Activated CD8-positive, alpha-beta memory T cell treated with anti-CD3 and anti-CD28 coated beads for 48 hours (primary cell): ENCODE measurements around the gene SART1.
A peak's percentile ranks its signal among the peaks of the same experiment; 100 is the strongest.

Source experiments
- DNase-seq, 3 experiments: peaks; one replicate each; pipeline ENCODE4 v3.0.0-alpha.2; 2020; ENCODE audit warnings: low read depth in 2 of 3, low spot score in 2 of 3

The SART1 gene, protein sequence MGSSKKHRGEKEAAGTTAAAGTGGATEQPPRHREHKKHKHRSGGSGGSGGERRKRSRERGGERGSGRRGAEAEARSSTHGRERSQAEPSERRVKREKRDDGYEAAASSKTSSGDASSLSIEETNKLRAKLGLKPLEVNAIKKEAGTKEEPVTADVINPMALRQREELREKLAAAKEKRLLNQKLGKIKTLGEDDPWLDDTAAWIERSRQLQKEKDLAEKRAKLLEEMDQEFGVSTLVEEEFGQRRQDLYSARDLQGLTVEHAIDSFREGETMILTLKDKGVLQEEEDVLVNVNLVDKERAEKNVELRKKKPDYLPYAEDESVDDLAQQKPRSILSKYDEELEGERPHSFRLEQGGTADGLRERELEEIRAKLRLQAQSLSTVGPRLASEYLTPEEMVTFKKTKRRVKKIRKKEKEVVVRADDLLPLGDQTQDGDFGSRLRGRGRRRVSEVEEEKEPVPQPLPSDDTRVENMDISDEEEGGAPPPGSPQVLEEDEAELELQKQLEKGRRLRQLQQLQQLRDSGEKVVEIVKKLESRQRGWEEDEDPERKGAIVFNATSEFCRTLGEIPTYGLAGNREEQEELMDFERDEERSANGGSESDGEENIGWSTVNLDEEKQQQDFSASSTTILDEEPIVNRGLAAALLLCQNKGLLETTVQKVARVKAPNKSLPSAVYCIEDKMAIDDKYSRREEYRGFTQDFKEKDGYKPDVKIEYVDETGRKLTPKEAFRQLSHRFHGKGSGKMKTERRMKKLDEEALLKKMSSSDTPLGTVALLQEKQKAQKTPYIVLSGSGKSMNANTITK

DNA sequence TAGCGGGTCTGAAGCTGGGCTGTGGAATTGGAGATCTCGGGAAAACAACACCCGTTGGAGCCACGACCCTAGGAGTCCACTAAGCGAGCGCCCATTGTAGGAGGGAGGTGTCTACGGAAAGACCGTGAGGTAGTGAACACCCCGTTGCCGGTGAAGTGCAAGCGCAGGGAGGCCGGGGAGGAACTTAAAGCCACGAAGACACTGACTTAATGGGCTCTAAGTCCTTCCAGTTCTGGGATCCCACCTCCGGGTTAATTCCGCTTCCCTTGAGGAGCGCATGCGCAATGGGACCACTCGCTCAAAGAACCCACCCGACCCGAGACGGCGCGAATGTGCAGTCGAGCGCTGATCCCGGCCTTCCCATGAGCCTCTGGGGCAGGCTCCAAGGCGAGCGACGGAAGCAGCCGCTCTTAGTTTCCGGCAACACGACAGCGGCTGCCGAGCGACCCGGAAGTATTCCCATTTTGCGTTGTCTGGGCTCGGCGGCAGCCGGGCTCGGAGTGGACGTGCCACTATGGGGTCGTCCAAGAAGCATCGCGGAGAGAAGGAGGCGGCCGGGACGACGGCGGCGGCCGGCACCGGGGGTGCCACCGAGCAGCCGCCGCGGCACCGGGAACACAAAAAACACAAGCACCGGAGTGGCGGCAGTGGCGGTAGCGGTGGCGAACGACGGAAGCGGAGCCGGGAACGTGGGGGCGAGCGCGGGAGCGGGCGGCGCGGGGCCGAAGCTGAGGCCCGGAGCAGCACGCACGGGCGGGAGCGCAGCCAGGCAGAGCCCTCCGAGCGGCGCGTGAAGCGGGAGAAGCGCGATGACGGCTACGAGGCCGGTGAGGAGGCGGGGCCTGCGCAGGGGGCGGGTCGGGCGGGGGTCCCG is at the start of gene SART1:
Gene SART1 (plus strand): TSS at position 468 of the 874 bp plus-strand sequence. CDS start 47 bp downstream, at position 515.
- peak; percentile 69 to 93 (median 92) for DNase-seq

DNA sequence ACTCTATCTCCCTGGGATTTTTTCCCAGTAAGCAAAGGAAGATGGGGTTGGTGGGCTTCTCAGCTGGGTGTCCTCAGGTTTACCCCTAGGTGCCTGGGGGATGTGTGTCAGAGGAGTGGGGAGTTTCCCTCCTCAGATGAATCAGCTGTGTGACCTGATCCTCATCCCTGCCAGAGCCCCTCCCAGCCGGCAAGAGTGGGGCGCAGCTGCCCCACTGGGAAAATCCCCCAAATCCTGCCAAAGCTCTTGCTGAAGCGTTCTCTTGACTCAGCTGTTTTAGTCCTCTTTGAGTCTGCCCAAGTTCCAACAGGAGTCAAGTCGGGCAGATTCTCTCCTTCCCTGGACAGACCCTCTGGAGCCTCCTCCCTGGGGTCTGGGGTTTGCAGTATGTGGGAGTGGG is 48.7 kb upstream of the SART1 start:
- no peak for DNase-seq

DNA sequence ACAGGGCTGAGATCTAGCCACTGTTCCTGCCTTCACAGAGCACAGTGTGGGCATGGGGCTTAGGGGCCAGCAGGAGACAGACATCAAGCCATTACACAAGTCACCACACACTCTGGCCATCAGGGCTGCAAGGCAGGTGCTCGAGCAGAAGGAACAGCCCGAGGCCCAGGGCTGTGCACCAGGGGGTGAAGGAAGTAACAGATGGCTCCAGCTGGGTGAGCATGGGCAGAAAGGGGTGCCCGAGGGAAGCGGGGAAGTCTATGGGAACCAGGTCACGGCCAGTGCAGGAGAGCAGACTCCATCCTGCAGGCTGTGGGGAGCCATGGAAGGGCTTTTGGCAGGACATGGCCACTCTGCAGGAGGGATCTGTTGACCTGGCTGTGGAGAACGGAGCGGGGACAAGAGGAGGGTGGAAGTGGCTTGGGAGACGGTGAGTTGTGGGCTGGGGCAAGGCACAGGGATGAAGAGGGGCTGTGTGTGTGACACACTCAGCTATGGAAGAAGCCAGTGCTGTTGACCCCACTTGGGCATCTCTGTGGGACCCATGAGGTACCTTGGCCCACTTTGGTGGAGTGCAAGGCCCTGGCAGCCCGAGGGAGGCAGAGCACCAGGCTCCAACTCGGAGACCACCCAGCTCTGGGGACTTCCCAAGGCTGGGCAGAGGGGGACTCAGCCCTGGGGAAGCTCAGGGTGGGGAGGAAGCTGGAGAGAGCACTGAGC is 46.3 kb upstream of the SART1 start:
- no peak for DNase-seq

DNA sequence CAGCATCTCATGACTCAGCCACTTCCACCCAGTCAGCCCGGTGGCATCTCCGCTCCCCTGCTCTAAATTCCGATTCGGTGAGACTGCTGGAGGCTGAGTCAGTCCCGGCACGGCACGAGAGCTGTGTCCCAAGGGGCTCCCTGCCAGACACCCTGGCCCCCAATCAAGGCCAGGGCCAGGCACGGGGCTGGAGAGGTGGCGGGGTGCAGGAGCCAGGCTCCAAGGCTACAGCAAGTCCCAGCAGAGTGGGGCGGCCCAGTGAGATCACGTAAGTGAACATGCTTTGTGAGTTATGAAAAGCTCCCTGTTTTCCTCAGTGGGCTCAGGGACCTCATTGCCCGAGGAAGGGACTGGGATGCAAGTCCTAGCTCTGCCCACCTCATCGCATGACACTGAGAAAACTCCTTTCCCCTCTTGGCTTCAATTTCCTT is 45.7 kb upstream of the SART1 start:
- no peak for DNase-seq

DNA sequence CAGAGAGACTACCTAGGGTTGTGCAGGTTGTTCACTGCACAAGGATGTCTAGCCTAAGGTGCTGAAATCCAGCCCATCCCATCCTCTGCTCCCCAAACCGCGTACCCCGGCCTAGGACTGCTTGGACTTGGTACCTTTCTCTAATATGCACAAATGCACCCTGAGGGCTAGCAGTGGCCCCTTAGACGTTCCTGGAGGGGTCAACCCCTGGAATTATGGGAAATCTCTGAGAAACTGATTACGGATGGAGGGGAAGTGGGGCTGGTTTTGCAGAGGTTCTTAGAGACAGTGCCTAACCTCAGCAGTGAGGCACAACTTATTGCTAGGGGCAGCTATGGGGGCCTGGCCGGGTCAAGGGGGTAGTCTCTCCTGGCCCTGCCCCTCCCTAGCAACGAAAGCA is 45.1 kb upstream of the SART1 start:
- no peak for DNase-seq

DNA sequence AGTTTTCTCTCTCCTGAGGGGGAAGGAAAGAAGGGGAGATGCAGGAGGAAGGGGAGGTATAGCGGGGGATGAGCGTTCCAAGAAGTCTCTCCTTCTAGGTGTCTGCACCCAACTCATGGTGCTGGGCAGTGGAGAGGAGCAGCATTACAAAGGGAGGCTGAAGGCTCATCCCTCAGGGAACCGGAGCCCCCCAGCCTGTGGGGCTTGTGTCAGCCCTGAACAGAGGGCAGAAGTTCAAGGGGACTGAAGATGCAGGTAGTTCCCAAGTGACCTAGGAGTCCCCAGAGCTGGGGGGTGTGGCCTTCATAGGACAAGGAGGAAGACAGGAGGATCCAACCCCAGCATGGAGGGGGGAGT is 44.5 kb upstream of the SART1 start:
- DNase-seq: no peak

DNA sequence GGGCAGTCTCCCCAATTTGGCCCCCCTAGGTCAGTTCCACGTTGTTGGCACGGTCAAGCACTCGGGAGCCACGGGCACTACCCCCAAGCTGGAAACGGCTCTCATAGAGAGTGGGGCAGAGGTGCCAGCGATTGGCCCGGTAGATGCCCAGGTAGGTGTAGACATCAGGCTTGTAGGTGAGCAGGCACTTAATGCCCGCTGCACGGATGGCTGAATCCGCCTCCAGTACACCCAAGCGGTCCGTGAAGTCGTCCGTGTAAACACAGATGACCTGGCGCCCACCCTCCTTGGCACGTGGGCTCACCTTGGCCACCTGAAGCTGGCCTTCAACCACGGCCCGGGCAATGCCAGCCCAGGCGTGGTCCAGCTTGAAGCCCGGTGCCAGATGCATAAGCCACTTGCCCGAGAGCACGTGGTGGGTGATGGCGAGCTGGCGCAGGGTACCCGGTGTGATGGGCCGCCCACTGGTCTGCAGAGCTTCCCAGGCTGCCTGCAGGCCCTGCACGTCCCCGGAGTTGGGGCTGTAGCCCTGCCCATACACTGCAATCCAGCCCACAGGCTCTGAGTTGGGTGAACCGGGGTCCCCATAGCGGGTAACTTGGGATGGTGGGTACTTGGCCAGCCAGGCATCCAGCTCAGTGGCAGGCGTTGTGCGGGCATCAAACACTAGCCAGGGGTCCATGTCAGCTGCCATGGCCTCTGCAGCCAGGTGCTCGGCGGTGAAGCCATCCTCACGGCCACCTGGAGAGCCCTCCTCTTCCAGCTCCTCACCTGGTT is 43.9 kb upstream of the SART1 start:
- DNase-seq: no peak

DNA sequence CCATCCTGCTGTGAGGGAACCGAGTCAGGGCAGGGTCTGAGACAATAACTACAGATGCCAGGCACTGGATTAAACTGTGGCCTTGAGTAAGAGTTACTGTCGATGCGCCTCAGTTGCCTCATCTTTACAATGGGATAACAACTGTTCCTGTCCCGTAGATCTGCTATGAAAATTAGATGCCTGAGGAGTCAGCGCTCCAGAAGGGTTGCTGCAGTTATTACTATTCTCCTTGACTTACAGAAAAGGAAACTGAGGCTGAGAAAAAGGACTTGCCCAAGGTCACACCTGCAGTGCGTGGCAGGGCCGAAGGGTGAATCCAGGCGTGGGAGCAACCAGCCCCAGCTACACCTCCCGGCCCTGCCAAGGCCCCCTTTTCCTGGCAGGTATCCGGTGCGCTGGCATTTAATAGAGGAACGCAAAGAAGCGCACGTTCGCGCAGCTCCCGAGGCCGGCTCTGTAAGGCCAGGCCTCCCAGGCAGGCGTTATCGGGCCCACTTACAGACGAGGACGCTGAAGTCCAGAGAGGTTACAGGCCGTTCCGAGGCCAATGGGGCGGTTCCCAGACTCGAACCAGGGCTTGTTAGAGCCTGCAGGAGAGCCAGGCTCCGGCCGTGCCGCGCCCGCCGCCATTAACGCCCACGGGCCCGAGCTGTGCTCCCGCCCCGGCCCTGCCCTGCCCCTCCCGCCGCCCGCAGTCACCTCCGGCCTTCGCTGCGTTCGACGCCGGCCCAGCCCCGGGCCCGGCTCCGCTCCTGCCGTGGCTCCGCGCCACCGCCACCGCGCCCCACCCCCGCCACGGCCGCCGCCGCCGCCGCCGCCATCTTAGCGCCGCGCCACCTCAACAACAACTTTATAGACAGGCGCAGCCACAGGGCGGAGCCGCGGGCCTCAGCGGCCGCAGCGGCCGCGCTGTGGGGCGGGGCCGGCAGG is 43.1 kb upstream of the SART1 start, which contains the start of gene C11orf68:
Gene C11orf68 (minus strand): TSS at position 852 of the 930 bp plus-strand sequence. CDS start 31 bp downstream, at position 821.
- DNase-seq: peak in 1 of 3 experiments; percentile 19

DNA sequence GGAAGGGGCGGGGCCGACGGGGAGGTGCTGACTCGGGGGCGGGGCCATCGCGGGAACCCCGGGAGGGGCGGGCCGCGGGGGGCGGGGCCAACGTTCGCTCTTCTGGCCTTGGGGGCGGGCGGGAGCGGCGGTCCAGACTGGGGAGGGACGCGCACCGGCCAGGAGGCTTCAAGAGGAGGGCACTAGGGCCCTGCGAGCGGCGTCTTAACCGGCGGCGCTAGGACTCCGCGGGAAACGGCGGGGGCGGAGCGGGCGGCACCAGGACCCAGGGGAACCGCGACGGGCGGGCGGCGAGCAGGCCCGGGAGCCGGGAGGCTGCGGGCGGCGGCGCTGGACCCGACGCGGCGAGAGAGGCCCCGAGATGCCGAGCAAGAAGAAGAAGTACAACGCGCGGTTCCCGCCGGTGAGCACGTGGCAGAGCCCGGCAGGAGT is 42.4 kb upstream of the SART1 start, which contains the start of gene DRAP1:
Gene DRAP1 (plus strand): TSS at position 286 of the 432 bp plus-strand sequence. CDS start 76 bp downstream, at position 362.
- DNase-seq: peak; percentile 98 to 99 (median 99)

DNA sequence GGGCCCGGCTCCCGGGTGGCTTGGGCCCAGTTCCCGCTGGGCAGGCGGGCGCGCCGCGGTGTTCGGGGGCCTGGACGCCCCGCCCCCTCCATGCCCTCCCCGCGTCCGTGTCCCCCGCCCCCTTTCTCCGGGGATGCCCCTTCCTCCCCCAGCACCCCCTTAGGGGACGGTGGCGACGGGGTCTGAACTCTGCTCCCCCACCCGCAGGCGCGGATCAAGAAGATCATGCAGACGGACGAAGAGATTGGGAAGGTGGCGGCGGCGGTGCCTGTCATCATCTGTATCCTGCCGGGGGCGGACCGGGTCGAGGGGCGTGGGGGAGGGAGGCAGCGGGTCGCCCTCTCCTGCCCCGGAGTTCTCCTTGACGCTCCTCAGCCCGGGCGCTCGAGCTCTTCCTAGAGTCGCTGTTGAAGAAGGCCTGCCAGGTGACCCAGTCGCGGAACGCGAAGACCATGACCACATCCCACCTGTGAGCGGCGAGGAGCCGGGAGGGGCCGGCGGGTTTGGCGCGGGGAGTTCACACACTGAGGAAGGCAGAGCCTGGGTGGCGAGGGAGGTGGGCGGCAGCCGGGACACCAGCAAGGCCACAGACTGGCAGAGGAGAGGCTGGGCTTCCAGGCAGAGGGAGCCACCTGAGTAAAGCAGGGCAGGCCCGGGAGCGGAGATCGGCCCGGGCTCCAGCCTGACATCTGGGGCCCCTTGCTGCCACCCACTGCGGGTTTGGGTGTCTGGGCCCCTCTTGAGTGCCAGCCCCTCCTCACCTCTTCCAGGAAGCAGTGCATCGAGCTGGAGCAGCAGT is 41.8 kb upstream of the SART1 start:
- DNase-seq: no peak

DNA sequence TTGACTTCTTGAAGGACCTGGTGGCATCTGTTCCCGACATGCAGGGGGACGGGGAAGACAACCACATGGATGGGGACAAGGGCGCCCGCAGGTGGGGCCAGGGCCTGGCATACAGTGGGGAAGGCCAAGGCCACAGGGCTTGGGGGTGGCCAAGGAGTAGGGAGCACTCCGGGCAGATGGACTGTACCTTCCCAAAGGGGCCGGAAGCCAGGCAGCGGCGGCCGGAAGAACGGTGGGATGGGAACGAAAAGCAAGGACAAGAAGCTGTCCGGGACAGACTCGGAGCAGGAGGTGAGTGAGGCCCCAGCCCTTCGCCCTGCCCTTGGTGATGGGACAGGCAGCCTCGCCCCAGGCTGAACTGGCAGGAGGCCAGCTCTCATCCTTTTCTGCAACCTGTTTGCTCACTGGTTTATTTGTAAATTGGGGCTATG is 41.1 kb upstream of the SART1 start:
- no peak for DNase-seq

DNA sequence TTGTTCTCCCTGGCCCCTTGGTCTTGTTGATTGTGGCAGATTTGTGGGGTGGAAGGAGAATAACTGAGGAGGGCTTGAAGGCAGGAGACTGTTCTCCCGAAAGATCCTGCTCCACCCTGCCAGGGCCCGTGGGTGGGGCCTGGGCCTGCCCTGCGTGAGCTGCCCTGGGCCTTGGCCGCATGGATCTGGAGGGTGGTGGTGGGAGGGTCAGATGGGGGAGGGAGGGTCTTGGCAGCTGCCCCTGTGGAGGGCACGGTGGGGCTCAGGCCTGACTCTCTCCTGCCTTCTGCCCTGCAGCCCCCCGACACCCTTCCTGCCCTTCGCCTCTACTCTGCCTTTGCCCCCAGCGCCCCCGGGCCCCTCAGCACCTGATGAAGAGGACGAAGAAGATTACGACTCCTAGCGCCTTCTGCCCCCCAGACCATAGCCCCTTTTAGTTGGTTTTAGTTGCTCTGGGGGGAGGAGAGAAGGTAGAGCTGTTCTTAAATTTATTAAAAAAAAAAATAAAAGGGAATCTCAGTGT is 40.4 kb upstream of the SART1 start:
- DNase-seq: no peak

DNA sequence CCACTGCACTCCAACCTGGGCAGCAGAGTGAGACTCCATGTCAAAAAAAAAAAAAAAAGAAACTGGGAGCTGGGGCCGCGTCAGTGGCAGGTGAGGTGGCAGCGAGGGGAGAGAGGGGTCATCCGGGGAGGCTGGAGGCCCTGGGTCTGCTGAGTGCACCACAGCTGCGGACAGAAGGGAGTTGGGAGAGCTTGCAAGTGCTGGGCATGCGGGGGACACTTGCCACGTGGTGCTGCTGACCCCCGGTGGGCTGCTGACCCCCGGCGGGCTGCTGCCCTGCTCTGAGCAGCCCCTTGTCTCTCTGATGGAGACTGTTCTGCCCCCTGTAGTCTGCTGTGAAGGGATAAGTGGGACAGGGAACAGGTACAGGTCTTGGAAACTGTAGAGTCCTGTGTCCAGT is 39.7 kb upstream of the SART1 start:
- no peak for DNase-seq

DNA sequence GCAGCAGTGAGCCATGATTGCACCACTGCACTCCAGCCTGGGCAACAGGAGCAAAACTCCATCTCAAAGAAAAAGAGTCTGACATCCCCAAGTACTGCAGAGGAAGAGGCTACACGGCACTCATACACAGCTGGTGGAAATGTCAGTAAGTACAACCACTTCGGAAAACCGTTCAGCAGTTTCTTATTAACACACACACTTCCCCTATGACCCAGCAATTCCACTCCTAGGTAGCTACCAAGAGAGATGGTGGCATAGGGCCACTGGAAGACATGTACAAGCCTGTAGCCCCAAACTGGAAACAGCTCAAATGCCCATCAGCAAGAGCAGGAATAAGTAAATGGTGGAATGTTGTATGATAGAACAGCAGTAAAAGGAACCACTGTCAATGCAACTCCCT is 39.0 kb upstream of the SART1 start:
- no peak for DNase-seq

DNA sequence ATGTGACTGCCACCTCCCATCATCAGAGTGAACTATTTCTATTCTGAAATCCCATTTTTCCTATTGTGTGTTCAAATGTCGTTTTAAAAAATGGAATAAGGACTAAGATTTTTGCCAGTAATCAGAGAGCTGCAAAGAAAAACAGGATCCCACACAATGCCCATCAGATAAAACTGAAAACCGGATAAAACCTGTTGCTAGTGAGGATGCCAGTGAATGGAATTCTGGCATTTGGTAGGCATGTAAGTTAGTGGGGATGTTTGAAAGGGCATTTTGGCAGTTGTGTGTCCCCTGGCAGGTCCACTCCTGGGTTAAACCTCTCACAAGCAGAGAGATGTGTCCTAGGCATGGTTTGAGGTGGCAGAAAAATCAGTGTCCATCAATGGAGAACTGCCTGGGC is 36.1 kb upstream of the SART1 start:
- no peak for DNase-seq

DNA sequence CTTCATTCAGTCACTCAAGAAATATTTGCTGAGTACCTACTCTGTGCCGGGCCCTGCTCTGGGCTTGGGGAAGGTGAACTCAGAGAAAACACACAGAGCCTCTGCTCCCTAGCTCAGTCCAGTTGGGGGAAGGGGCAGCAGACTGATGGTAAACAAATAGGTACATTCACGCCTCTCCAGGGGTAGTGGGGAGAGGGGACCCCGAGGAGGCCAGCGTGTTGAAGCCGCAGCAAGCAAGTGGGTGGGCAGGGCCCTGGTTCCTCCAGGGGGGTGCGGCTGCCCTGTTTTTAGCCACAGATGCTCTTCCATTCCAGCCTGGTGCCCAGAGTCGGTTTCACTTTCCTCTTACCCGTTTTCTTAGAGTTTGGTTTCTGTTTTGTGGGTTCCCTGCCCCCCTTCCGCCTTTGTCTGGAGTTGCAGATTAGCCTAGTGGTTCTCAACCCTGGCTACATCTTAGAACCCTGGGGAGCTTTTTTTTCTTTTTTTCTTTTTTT is 33.6 kb upstream of the SART1 start:
- peak; percentile 35 to 41 (median 38) for DNase-seq

DNA sequence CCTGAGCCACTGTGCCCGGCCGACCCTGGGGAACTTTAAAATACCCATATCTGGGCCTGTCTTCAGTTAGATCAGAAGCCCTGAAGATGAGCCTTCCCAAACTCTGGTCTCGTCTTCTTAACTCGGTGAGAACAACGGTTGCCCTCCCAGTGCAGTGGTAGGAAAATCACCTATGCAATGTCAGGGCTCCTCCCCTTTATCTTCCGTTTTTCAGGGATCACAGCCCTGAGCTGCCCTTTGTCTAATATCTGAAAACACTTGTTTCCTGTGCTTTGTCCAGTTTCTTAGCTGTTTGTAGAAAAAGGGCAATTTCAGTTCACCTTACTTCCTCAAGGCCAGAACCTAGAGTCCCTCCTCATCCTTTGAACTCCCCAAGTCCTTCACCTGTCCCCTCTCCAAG is 32.9 kb upstream of the SART1 start:
- no peak for DNase-seq
